ENCODE data around the gene BCHE.

DNA sequence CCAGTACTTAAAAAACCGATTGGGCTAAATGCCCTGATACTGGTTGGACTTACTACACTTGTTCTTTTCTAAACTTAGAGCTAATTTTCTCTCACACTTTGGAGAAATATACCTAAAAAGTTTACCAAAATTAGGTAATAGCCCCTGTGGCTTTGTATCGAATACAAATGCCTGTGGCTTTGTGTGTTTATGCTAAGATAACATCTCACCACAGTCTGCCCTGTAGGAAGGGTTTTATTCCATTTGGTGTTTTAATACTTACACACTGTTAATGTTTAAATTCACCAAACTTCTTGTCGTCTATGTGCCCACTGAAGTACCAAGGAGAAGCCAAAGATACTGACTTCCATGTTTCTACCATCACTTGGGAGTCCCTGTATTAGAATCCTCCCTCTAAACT lies 66.4 kb downstream of the BCHE start:
- TF ChIP-seq BHLHE40 (IDR thresholded peaks at IDR 0.05; ENCODE audit: low read length): no peak
- TF ChIP-seq, protein P1, sequence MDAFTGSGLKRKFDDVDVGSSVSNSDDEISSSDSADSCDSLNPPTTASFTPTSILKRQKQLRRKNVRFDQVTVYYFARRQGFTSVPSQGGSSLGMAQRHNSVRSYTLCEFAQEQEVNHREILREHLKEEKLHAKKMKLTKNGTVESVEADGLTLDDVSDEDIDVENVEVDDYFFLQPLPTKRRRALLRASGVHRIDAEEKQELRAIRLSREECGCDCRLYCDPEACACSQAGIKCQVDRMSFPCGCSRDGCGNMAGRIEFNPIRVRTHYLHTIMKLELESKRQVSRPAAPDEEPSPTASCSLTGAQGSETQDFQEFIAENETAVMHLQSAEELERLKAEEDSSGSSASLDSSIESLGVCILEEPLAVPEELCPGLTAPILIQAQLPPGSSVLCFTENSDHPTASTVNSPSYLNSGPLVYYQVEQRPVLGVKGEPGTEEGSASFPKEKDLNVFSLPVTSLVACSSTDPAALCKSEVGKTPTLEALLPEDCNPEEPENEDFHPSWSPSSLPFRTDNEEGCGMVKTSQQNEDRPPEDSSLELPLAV (CRISPR knock-in tag; conservative IDR thresholded peaks at IDR 0.05; ENCODE audit: low read depth): no peak
- no peak for TF ChIP-seq SIN3A (IDR thresholded peaks at IDR 0.05; ENCODE audit: borderline replicate concordance, low read depth, low read length)
- TF ChIP-seq CEBPB (IDR thresholded peaks at IDR 0.05; ENCODE audit: borderline replicate concordance, low read depth, low read length): no peak
- no peak for TF ChIP-seq DMAP1 (CRISPR knock-in tag; IDR thresholded peaks at IDR 0.05)
- TF ChIP-seq, protein P2, sequence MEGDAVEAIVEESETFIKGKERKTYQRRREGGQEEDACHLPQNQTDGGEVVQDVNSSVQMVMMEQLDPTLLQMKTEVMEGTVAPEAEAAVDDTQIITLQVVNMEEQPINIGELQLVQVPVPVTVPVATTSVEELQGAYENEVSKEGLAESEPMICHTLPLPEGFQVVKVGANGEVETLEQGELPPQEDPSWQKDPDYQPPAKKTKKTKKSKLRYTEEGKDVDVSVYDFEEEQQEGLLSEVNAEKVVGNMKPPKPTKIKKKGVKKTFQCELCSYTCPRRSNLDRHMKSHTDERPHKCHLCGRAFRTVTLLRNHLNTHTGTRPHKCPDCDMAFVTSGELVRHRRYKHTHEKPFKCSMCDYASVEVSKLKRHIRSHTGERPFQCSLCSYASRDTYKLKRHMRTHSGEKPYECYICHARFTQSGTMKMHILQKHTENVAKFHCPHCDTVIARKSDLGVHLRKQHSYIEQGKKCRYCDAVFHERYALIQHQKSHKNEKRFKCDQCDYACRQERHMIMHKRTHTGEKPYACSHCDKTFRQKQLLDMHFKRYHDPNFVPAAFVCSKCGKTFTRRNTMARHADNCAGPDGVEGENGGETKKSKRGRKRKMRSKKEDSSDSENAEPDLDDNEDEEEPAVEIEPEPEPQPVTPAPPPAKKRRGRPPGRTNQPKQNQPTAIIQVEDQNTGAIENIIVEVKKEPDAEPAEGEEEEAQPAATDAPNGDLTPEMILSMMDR (CRISPR knock-in tag; IDR thresholded peaks at IDR 0.05): no peak
